Measurements from ENCODE around the gene ZNF578. TPM values are rescaled to one million over a fixed set of nuclear protein-coding genes. Genes with fewer than 3 reads are reported as not detected.

The ZNF578 gene
- 0.34 to 0.69 TPM (median 0.56 TPM) in 3 replicates for total RNA-seq

- no peak for TF ChIP-seq CTCF (IDR thresholded peaks at IDR 0.05; ENCODE audit: unreplicated experiment)
- no peaks in the 10 kb centered on the region for H3K4me1 Mint-ChIP-seq
- DNase-seq (ENCODE audit: low spot score in 2 of 2, unreplicated experiment in 2 of 2), result no peak
- H3K9me3 Mint-ChIP-seq, result peaks cover 72% of the 10 kb centered on the region
- H3K36me3 Mint-ChIP-seq, result peaks cover 13% of the 10 kb centered on the region
- H3K27me3 Mint-ChIP-seq (ENCODE audit: low read depth), result no peaks in the 10 kb centered on the region
- no peak within 1 kb of the TSS for H3K4me3 Mint-ChIP-seq
- no peak within 1 kb of the TSS for H3K27ac Mint-ChIP-seq
Measured at GRCh38 chr19:52453324-52454094, at the start of gene ZNF578. Gene ZNF578, plus strand, starts transcription at chr19:52453553. Its CDS starts 48,293 bp downstream, at chr19:52501846.

GRCh38 chr19:52410276-52410675, 43.1 kb upstream of the ZNF578 start:
- no peak overlapping the region for H3K27ac Mint-ChIP-seq
- H3K27me3 Mint-ChIP-seq (ENCODE audit: low read depth), result no peaks in the 10 kb centered on the region
- no peaks in the 10 kb centered on the region for H3K4me1 Mint-ChIP-seq
- peaks cover 72% of the 10 kb centered on the region for H3K9me3 Mint-ChIP-seq
- H3K36me3 Mint-ChIP-seq, result peaks cover 30% of the 10 kb centered on the region
- no peak for DNase-seq (ENCODE audit: low spot score in 2 of 2, unreplicated experiment in 2 of 2)
- H3K4me3 Mint-ChIP-seq, result no peak overlapping the region
- no peak for TF ChIP-seq CTCF (IDR thresholded peaks at IDR 0.05; ENCODE audit: unreplicated experiment)

GRCh38 chr19:52415711-52416110, 37.6 kb upstream of the ZNF578 start:
- no peak overlapping the region for H3K4me3 Mint-ChIP-seq
- no peaks in the 10 kb centered on the region for H3K27me3 Mint-ChIP-seq (ENCODE audit: low read depth)
- H3K27ac Mint-ChIP-seq, result no peak overlapping the region
- no peak for DNase-seq (ENCODE audit: low spot score in 2 of 2, unreplicated experiment in 2 of 2)
- peaks cover 2% of the 10 kb centered on the region for H3K36me3 Mint-ChIP-seq
- no peaks in the 10 kb centered on the region for H3K4me1 Mint-ChIP-seq
- peaks cover 80% of the 10 kb centered on the region for H3K9me3 Mint-ChIP-seq
- no peak for TF ChIP-seq CTCF (IDR thresholded peaks at IDR 0.05; ENCODE audit: unreplicated experiment)

GRCh38 chr19:52428937-52429336, 24.4 kb upstream of the ZNF578 start, which contains the start of gene ZNF534:
Gene ZNF534, plus strand, starts transcription at chr19:52429148. Its CDS starts 2,327 bp downstream, at chr19:52431475.
- Mint-ChIP-seq H3K27me3 (ENCODE audit: low read depth) (no peaks in the 10 kb centered on the region), H3K4me1 (no peaks in the 10 kb centered on the region), H3K36me3 (peaks cover 2% of the 10 kb centered on the region), H3K4me3 (no peak within 1 kb of the TSS), H3K27ac (no peak within 1 kb of the TSS), H3K9me3 (peaks cover 36% of the 10 kb centered on the region)
- DNase-seq (ENCODE audit: low spot score in 2 of 2, unreplicated experiment in 2 of 2), result no peak
- no peak for TF ChIP-seq CTCF (IDR thresholded peaks at IDR 0.05; ENCODE audit: unreplicated experiment)

- TF ChIP-seq CTCF (IDR thresholded peaks at IDR 0.05; ENCODE audit: unreplicated experiment), result no peak
- no peak overlapping the region for H3K27ac Mint-ChIP-seq
- no peak overlapping the region for H3K4me3 Mint-ChIP-seq
- no peaks in the 10 kb centered on the region for H3K27me3 Mint-ChIP-seq (ENCODE audit: low read depth)
- H3K4me1 Mint-ChIP-seq, result no peaks in the 10 kb centered on the region
- no peak for DNase-seq (ENCODE audit: low spot score in 2 of 2, unreplicated experiment in 2 of 2)
- H3K36me3 Mint-ChIP-seq, result peaks cover 4% of the 10 kb centered on the region
- H3K9me3 Mint-ChIP-seq, result peaks cover 66% of the 10 kb centered on the region
Measured at GRCh38 chr19:52442179-52442578, 11.2 kb upstream of the ZNF578 start.

All from mesothelial cell of epicardium (in vitro differentiated cells).